IMR-90 (cell line): ENCODE data around the gene ADAMTS16. TPM values are rescaled to one million over a fixed set of nuclear protein-coding genes. Genes with fewer than 3 reads are reported as not detected.

Experiments
- ATAC-seq: fragments of 200-7000 bp; cut with Tn5 transposase; 2 replicates; pipeline ENCODE4 v1.9.1; 2020; ENCODE audit warnings: low read depth, mild to moderate bottlenecking, moderate library complexity
- BruUV-seq: library from RNA; stranded (reverse); fragments of 400-500 nt; replicated peaks from 2 replicates; lab custom pipeline; 2021; lab: Mats Ljungman, UMichigan
- CTCF ChIA-PET: fragments of 300-600 bp; formaldehyde crosslinking; extraction: SDS; loops from one replicate; lab custom pipeline; 2021; ENCODE audit warnings: antibody characterized with exemption; lab: Yijun Ruan, JAX
- POLR2A ChIA-PET: fragments of 300-600 bp; sonication (Branson Sonifier 250); formaldehyde crosslinking; loops from one replicate; lab custom pipeline; 2022; ENCODE audit warnings: antibody characterized with exemption; ENCODE audit not compliant: unreplicated experiment; lab: Charles Lee
- DNase-seq: peaks from one replicate; pipeline ENCODE4 v3.0.0; 2013
- H2AFZ ChIP-seq: replicated peaks from 2 replicates; pipeline ENCODE3; 2013; ENCODE audit warnings: low read length, mild to moderate bottlenecking; ENCODE audit not compliant: poor library complexity
- H2AK5ac ChIP-seq: 2 replicates; pipeline ENCODE4 v1.6.1; 2013; ENCODE audit warnings: low read depth, low read length, inconsistent platforms
- H2AK9ac ChIP-seq: replicated peaks from 2 replicates; pipeline ENCODE3; 2013; ENCODE audit warnings: mild to moderate bottlenecking, low read depth, low read length, moderate library complexity; ENCODE audit not compliant: poor library complexity
- H2BK120ac ChIP-seq: 2 replicates; pipeline ENCODE4 v1.6.1; 2013; ENCODE audit warnings: low read depth, low read length, inconsistent platforms
- H2BK15ac ChIP-seq: 3 replicates; pipeline ENCODE4 v1.6.1; 2013; ENCODE audit warnings: low read depth, low read length, inconsistent platforms
- H2BK20ac ChIP-seq: 2 replicates; pipeline ENCODE4 v1.6.1; 2013; ENCODE audit warnings: low read depth, mild to moderate bottlenecking, inconsistent platforms, low read length, moderate library complexity
- H2BK5ac ChIP-seq: 2 replicates; pipeline ENCODE4 v1.6.1; 2013; ENCODE audit warnings: mild to moderate bottlenecking, low read depth, low read length, inconsistent platforms; ENCODE audit not compliant: poor library complexity, severe bottlenecking
- H3K14ac ChIP-seq: replicated peaks from 2 replicates; pipeline ENCODE4 v1.6.1; 2013; ENCODE audit warnings: low read depth, low read length, inconsistent platforms
- H3K18ac ChIP-seq: 2 replicates; pipeline ENCODE4 v1.6.1; 2013; ENCODE audit warnings: low read depth, low read length, control low read depth
- H3K23ac ChIP-seq: 2 replicates; pipeline ENCODE4 v1.6.1; 2013; ENCODE audit warnings: low read depth, low read length, inconsistent platforms
- H3K27ac ChIP-seq: 2 replicates; pipeline ENCODE4 v1.5.1; 2013; ENCODE audit warnings: mild to moderate bottlenecking, control low read depth, low read length; ENCODE audit not compliant: insufficient read depth
- H3K27me3 ChIP-seq: 2 replicates; pipeline ENCODE4 v1.6.1; 2013; ENCODE audit warnings: low read length; ENCODE audit not compliant: control insufficient read depth, insufficient read depth
- H3K36me3 ChIP-seq: 2 replicates; pipeline ENCODE4 v1.6.1; 2013; ENCODE audit warnings: low read length, mixed read lengths; ENCODE audit not compliant: control insufficient read depth, insufficient read depth
- H3K4ac ChIP-seq: 2 replicates; pipeline ENCODE4 v1.6.1; 2013; ENCODE audit warnings: low read depth, low read length, inconsistent platforms
- H3K4me1 ChIP-seq: 2 replicates; pipeline ENCODE4 v1.6.1; 2013; ENCODE audit warnings: low read length, mixed read lengths; ENCODE audit not compliant: control insufficient read depth, insufficient read depth
- H3K4me2 ChIP-seq: 2 replicates; pipeline ENCODE4 v1.6.1; 2013; ENCODE audit warnings: low read depth, mild to moderate bottlenecking, control low read depth, low read length, moderate library complexity
- H3K4me3 ChIP-seq: 2 replicates; pipeline ENCODE4 v1.5.1; 2013; ENCODE audit warnings: low read depth, mild to moderate bottlenecking, control low read depth, low read length, moderate library complexity; ENCODE audit not compliant: insufficient read depth
- H3K56ac ChIP-seq: 2 replicates; pipeline ENCODE4 v1.6.1; 2013; ENCODE audit warnings: low read length, inconsistent platforms; ENCODE audit not compliant: insufficient read depth; ENCODE audit errors: extremely low read depth
- H3K79me1 ChIP-seq, 2 experiments: 2 replicates each; pipeline ENCODE4 v1.6.1; 2013; ENCODE audit warnings: low read length in 2 of 2, inconsistent platforms in 1 of 2, low read depth in 1 of 2
- H3K9ac ChIP-seq: 2 replicates; pipeline ENCODE4 v1.6.1; 2013; ENCODE audit warnings: low read depth, low read length, control low read depth
- H3K9me1 ChIP-seq: 2 replicates; pipeline ENCODE4 v1.6.1; 2013; ENCODE audit warnings: low read length, inconsistent platforms; ENCODE audit not compliant: insufficient read depth
- H3K9me3 ChIP-seq: 2 replicates; pipeline ENCODE4 v1.6.1; 2013; ENCODE audit warnings: low read length; ENCODE audit not compliant: control insufficient read depth, insufficient read depth
- H4K20me1 ChIP-seq: 2 replicates; pipeline ENCODE4 v1.6.1; 2013; ENCODE audit warnings: low read length, inconsistent platforms; ENCODE audit not compliant: insufficient read depth
- H4K5ac ChIP-seq: 2 replicates; pipeline ENCODE4 v1.6.1; 2013; ENCODE audit warnings: mild to moderate bottlenecking, low read depth, low read length, control low read depth
- H4K8ac ChIP-seq, 2 experiments: 2 replicates each; pipeline ENCODE4 v1.6.1; 2013; ENCODE audit warnings: low read depth in 2 of 2, low read length in 2 of 2, control low read depth in 1 of 2, inconsistent platforms in 1 of 2
- H4K91ac ChIP-seq: 2 replicates; pipeline ENCODE4 v1.6.1; 2013; ENCODE audit warnings: low read depth, low read length, inconsistent platforms; ENCODE audit not compliant: insufficient read depth
- BHLHE40 ChIP-seq: fragments of 150-350 bp; IDR thresholded peaks from 2 replicates; pipeline ENCODE4 v1.6.1; 2016; ENCODE audit warnings: mild to moderate bottlenecking, low read depth, low read length
- CEBPB ChIP-seq: IDR thresholded peaks from 2 replicates; pipeline ENCODE4 v1.6.1; 2012; ENCODE audit warnings: low read depth, low read length, improper control_type of control experiment
- CHD1 ChIP-seq: IDR thresholded peaks from 2 replicates; pipeline ENCODE4 v1.6.1; 2012; ENCODE audit warnings: low read depth, low read length, improper control_type of control experiment
- CTCF ChIP-seq: conservative IDR thresholded peaks from 2 replicates; pipeline ENCODE4 v1.5.1; 2012; ENCODE audit warnings: mild to moderate bottlenecking, low read depth, low read length, improper control_type of control experiment
- ELK1 ChIP-seq: fragments of 150-350 bp; IDR thresholded peaks from 2 replicates; pipeline ENCODE4 v1.6.1; 2016; ENCODE audit warnings: low read depth, mild to moderate bottlenecking, low read length, moderate library complexity, borderline replicate concordance
- FOS ChIP-seq: fragments of 150-350 bp; IDR thresholded peaks from 2 replicates; pipeline ENCODE4 v1.6.1; 2016; ENCODE audit warnings: low read depth, low read length
- MAFK ChIP-seq: IDR thresholded peaks from 2 replicates; pipeline ENCODE4 v1.6.1; 2012; ENCODE audit warnings: low read depth, low read length, improper control_type of control experiment
- MAZ ChIP-seq: IDR thresholded peaks from 2 replicates; pipeline ENCODE4 v1.6.1; 2012; ENCODE audit warnings: low read depth, mild to moderate bottlenecking, low read length, improper control_type of control experiment, moderate library complexity, borderline replicate concordance
- MXI1 ChIP-seq: IDR thresholded peaks from 2 replicates; pipeline ENCODE4 v1.6.1; 2012; ENCODE audit warnings: low read depth, mild to moderate bottlenecking, low read length, moderate library complexity, borderline replicate concordance
- NFE2L2 ChIP-seq: fragments of 150-350 bp; IDR thresholded peaks from 2 replicates; pipeline ENCODE4 v1.6.1; 2016; ENCODE audit warnings: low read depth, mild to moderate bottlenecking, low read length
- POLR2A ChIP-seq: IDR thresholded peaks from 2 replicates; pipeline ENCODE4 v1.6.1; 2012; ENCODE audit warnings: mild to moderate bottlenecking, low read depth, low read length
- RAD21 ChIP-seq: IDR thresholded peaks from 2 replicates; pipeline ENCODE4 v1.6.1; 2012; ENCODE audit warnings: low read length, improper control_type of control experiment
- RCOR1 ChIP-seq: IDR thresholded peaks from 2 replicates; pipeline ENCODE4 v1.6.1; 2012; ENCODE audit warnings: mild to moderate bottlenecking, low read length, improper control_type of control experiment; ENCODE audit not compliant: insufficient replicate concordance
- RFX5 ChIP-seq: IDR thresholded peaks from 2 replicates; pipeline ENCODE4 v1.8.0; 2012; ENCODE audit warnings: low read depth, mild to moderate bottlenecking, low read length, moderate library complexity
- SMC3 ChIP-seq: fragments of 150-350 bp; IDR thresholded peaks from 2 replicates; pipeline ENCODE4 v1.6.1; 2016; ENCODE audit warnings: low read depth, mild to moderate bottlenecking, antibody characterized with exemption, low read length, moderate library complexity
- USF2 ChIP-seq: fragments of 150-350 bp; IDR thresholded peaks from 2 replicates; pipeline ENCODE4 v1.6.1; 2017; ENCODE audit warnings: mild to moderate bottlenecking, antibody characterized with exemption, low read length, low read depth
- WGBS, 2 experiments: methylation state at CpG; one replicate each; pipeline versions ENCODE4 v1.1.5 to v1.1.7; 2013; ENCODE audit warnings: missing lambda C conversion rate in 2 of 2; ENCODE audit not compliant: insufficient read length in 1 of 2; ENCODE audit errors: extremely low coverage in 2 of 2; 5-methylcytosine and 5-hydroxymethylcytosine counted together
- dilution Hi-C: fragments of 300-500 bp; cut with HindIII; formaldehyde crosslinking; loops from one replicate; pipeline ENCODE4 v1.14.3; 2018; ENCODE audit warnings: low sequenced_read_pairs; ENCODE audit not compliant: unreplicated experiment
- in situ Hi-C: fragments of 300-500 bp; cut with MboI; formaldehyde crosslinking; loops from 3 replicates; pipeline ENCODE4 v1.14.3; 2019; ENCODE audit warnings: low sequenced_read_pairs, inconsistent platforms, mixed read lengths
- intact Hi-C: fragments of 100-400 bp; cut with micrococcal nuclease; formaldehyde crosslinking; loops from 2 replicates; pipeline ENCODE4 v1.10.0; 2022
- polyA plus RNA-seq, 3 experiments: library from polyadenylated mRNA; depleted of rRNA; stranded (reverse); fragments of >200 nt; gene quantifications; 2 replicates each; pipeline ENCODE4 v1.2.3, GENCODE V29; 2012; ENCODE audit warnings: low replicate concordance in 1 of 3
- total RNA-seq: library from RNA; depleted of rRNA; stranded (reverse); fragments of >200 nt; gene quantifications from 2 replicates; pipeline ENCODE4 v1.2.3, GENCODE V29; 2012

ADAMTS16 gene
- total and polyA plus RNA-seq, 2 of the 4 experiments (the other 2 are of a cell fraction), result 0.09 to 0.18 TPM

- no peak overlapping the region for H3K4me2 ChIP-seq
- no peak overlapping the region for H2BK15ac ChIP-seq
- H3K9me3 ChIP-seq, result peaks cover 9% of the 10 kb centered on the region
- no peak overlapping the region for H3K14ac ChIP-seq
- H3K36me3 ChIP-seq, result no peaks in the 10 kb centered on the region
- H2BK5ac ChIP-seq, result no peak overlapping the region
- H3K9ac ChIP-seq, result no peak overlapping the region
- no peak overlapping the region for H3K23ac ChIP-seq
- H2AFZ ChIP-seq, result no peak overlapping the region
- no peak overlapping the region for H3K56ac ChIP-seq
- TF ChIP-seq USF2 (no peak), POLR2A (no peak), MAZ (no peak), NFE2L2 (no peak), ELK1 (no peak), RCOR1 (no peak), CEBPB (no peak), RFX5 (no peak), MAFK (no peak), RAD21 (no peak), MXI1 (no peak), BHLHE40 (no peak), SMC3 (no peak), FOS (no peak), CHD1 (no peak), CTCF (no peak)
- BruUV-seq, result no TSS peak
- H4K20me1 ChIP-seq, result no peaks in the 10 kb centered on the region
- dilution Hi-C loops (no loop called here), in situ Hi-C loops (no loop called here), intact Hi-C loops (no loop called here)
- ATAC-seq (no peak), DNase-seq (no peak)
- no peak overlapping the region for H2BK120ac ChIP-seq
- no CpG with 5 or more reads among the region's 4 CpGs for WGBS, 2 experiments
- H3K18ac ChIP-seq, result no peak overlapping the region
- H3K4me1 ChIP-seq, result no peaks in the 10 kb centered on the region
- no peak overlapping the region for H4K8ac ChIP-seq
- no peak overlapping the region for H2AK5ac ChIP-seq
- H3K4me3 ChIP-seq, result no peak overlapping the region
- no peak overlapping the region for H2BK20ac ChIP-seq
- ChIA-PET POLR2A (no interaction called here), CTCF (no interaction called here)
- no peak overlapping the region for H4K91ac ChIP-seq
- no peaks in the 10 kb centered on the region for H3K9me1 ChIP-seq
- no peaks in the 10 kb centered on the region for H3K27me3 ChIP-seq
- no peak overlapping the region for H3K4ac ChIP-seq
- H3K79me1 ChIP-seq, result no peaks in the 10 kb centered on the region
- H4K5ac ChIP-seq, result no peak overlapping the region
- no peak overlapping the region for H2AK9ac ChIP-seq
- H3K27ac ChIP-seq, result no peak overlapping the region
Measured at GRCh38 chr5:5330728-5331452, 190.8 kb downstream of the ADAMTS16 start.
